OCI-LY7 (cell line): Measurements from ENCODE around the gene LRP5. TPM values are rescaled to one million over a fixed set of nuclear protein-coding genes. Genes with fewer than 3 reads are reported as not detected.

Experiments
- BruUV-seq: library from RNA; stranded (reverse); fragments of 400-500 nt; replicated peaks from 2 replicates; lab custom pipeline; 2021; lab: Mats Ljungman, UMichigan
- CTCF ChIA-PET: fragments of 300-600 bp; sonication (Branson Sonifier 250); formaldehyde crosslinking; loops from one replicate; lab custom pipeline; 2022; ENCODE audit warnings: antibody characterized with exemption; ENCODE audit not compliant: unreplicated experiment; lab: Charles Lee
- POLR2A ChIA-PET: fragments of 300-600 bp; sonication (Branson Sonifier 250); formaldehyde crosslinking; loops from one replicate; lab custom pipeline; 2022; ENCODE audit warnings: antibody characterized with exemption; lab: Charles Lee
- DNase-seq: peaks from one replicate; pipeline ENCODE4 v3.0.0-alpha.2; 2015; ENCODE audit warnings: low spot score
- H2AFZ ChIP-seq: fragments of 200-600 bp; sonication (generic), shearing (Covaris generic); 2 replicates; pipeline ENCODE4 v1.6.1; 2014; ENCODE audit warnings: mild to moderate bottlenecking, antibody characterized with exemption, low read length, moderate library complexity
- H3K27ac ChIP-seq: fragments of 200-600 bp; sonication (generic); 2 replicates; pipeline ENCODE4 v1.5.1; 2014; ENCODE audit warnings: mixed run types, low read depth, mild to moderate bottlenecking, moderate library complexity, low read length, inconsistent platforms; ENCODE audit not compliant: poor library complexity, severe bottlenecking
- H3K36me3 ChIP-seq: fragments of 200-600 bp; sonication (generic); 2 replicates; pipeline ENCODE4 v1.6.1; 2014; ENCODE audit warnings: mild to moderate bottlenecking, antibody characterized with exemption, low read length, moderate library complexity, mixed read lengths; ENCODE audit not compliant: insufficient read depth
- H3K4me1 ChIP-seq: fragments of 200-600 bp; sonication (generic); 2 replicates; pipeline ENCODE4 v1.5.1; 2014; ENCODE audit warnings: mild to moderate bottlenecking, low read length; ENCODE audit not compliant: insufficient read depth, poor library complexity, severe bottlenecking
- H3K4me2 ChIP-seq: fragments of 200-600 bp; sonication (generic); 2 replicates; pipeline ENCODE4 v1.6.1; 2014; ENCODE audit warnings: mild to moderate bottlenecking, low read length
- H3K4me3 ChIP-seq: fragments of 200-600 bp; sonication (generic); 2 replicates; pipeline ENCODE4 v1.5.1; 2014; ENCODE audit warnings: mild to moderate bottlenecking, low read depth, low read length; ENCODE audit not compliant: poor library complexity, severe bottlenecking
- H3K79me2 ChIP-seq: fragments of 200-600 bp; sonication (generic); 2 replicates; pipeline ENCODE4 v1.6.1; 2016; ENCODE audit warnings: low read depth, mild to moderate bottlenecking, low read length, moderate library complexity, mixed read lengths; ENCODE audit not compliant: insufficient read depth
- H3K9me2 ChIP-seq: fragments of 200-600 bp; sonication (generic); 2 replicates; pipeline ENCODE4 v1.6.1; 2016; ENCODE audit warnings: mild to moderate bottlenecking, low read length, mixed read lengths; ENCODE audit not compliant: insufficient read depth
- H3K9me3 ChIP-seq: fragments of 200-600 bp; sonication (generic); 2 replicates; pipeline ENCODE4 v1.6.1; 2014; ENCODE audit warnings: mild to moderate bottlenecking, mixed run types, low read length, mixed read lengths
- H4K20me1 ChIP-seq: fragments of 200-600 bp; sonication (generic); 2 replicates; pipeline ENCODE4 v1.6.1; 2014; ENCODE audit warnings: mild to moderate bottlenecking, antibody characterized with exemption, low read length, moderate library complexity, mixed read lengths; ENCODE audit not compliant: insufficient read depth
- CTCF ChIP-seq: fragments of 200-600 bp; sonication (generic); conservative IDR thresholded peaks from 2 replicates; pipeline ENCODE4 v1.5.1; 2014; ENCODE audit warnings: mild to moderate bottlenecking, antibody characterized with exemption, low read length, moderate library complexity, mixed read lengths
- EZH2phosphoT487 ChIP-seq: fragments of 200-600 bp; sonication (generic); IDR thresholded peaks from 2 replicates; pipeline ENCODE4 v1.6.1; 2018; ENCODE audit warnings: low read depth, borderline replicate concordance, mild to moderate bottlenecking, mixed run types, antibody characterized with exemption, low read length, moderate library complexity, mixed read lengths
- intact Hi-C: fragments of 100-400 bp; cut with micrococcal nuclease; formaldehyde crosslinking; loops from one replicate; pipeline ENCODE4 v1.10.0; 2022; ENCODE audit not compliant: unreplicated experiment
- total RNA-seq, 2 experiments: library from RNA; depleted of rRNA in 1 of 2; stranded (reverse); fragments of >200 nt in 1 of 2; shearing (Covaris generic) in 1 of 2; gene quantifications; 2 replicates each; pipeline ENCODE4 v1.2.3, GENCODE V29; 2014 to 2022

Gene LRP5
- total RNA-seq, 2 experiments from 2014 or later: 0.60 TPM; not detected in 1

GRCh38 chr11:68314203-68315170 is 2.1 kb downstream of the LRP5 start:
- BruUV-seq: no TSS peak
- no peak for DNase-seq
- TF ChIP-seq CTCF: no peak
- Histone ChIP-seq H3K36me3 (no peaks in the 10 kb centered on the region), H3K9me2 (no peaks in the 10 kb centered on the region), H3K4me1 (no peaks in the 10 kb centered on the region), H3K4me2 (no peak overlapping the region), H2AFZ (no peak overlapping the region), H3K4me3 (no peak overlapping the region), H3K9me3 (no peaks in the 10 kb centered on the region), H4K20me1 (no peaks in the 10 kb centered on the region), H3K79me2 (no peaks in the 10 kb centered on the region), H3K27ac (no peak overlapping the region)
- intact Hi-C loops: no loop called here
- ChIA-PET POLR2A (no interaction called here), CTCF (no interaction called here)

GRCh38 chr11:68315171-68315920 is 3.0 kb downstream of the LRP5 start:
- Histone ChIP-seq H2AFZ (no peak overlapping the region), H3K36me3 (no peaks in the 10 kb centered on the region), H3K9me3 (no peaks in the 10 kb centered on the region), H3K9me2 (no peaks in the 10 kb centered on the region), H3K4me2 (no peak overlapping the region), H3K4me3 (no peak overlapping the region), H4K20me1 (no peaks in the 10 kb centered on the region), H3K79me2 (no peaks in the 10 kb centered on the region), H3K27ac (no peak overlapping the region), H3K4me1 (no peaks in the 10 kb centered on the region)
- DNase-seq: no peak
- POLR2A ChIA-PET: no interaction called here
- TF ChIP-seq CTCF: no peak
- no peak for TF ChIP-seq EZH2phosphoT487
- CTCF ChIA-PET: no interaction called here
- no TSS peak for BruUV-seq
- intact Hi-C loops: no loop called here
